Midbrain (tissue), 1 donor: ENCODE data around the gene LETMD1.
"Not testable (repeated sequence)": the region's sequence is repeated elsewhere in the genome, so short reads cannot be mapped to it uniquely, and the experiment has no call there.

Source experiments
- DNase-seq: peaks from one replicate; lab custom pipeline; 2025; lab: John Stamatoyannopoulos, UW

Gene LETMD1

GRCh38 chr12:51047655-51048540 lies at the start of gene LETMD1:
Gene LETMD1 (plus strand): TSS chr12:51048327. CDS start chr12:51048357, 30 bp downstream.
- peak; percentile 99 for DNase-seq

- no peak for DNase-seq
Observed at GRCh38 chr12:50999093-50999492, 49.0 kb upstream of the LETMD1 start.

- no peak for DNase-seq
Observed at GRCh38 chr12:51000245-51000644, 47.9 kb upstream of the LETMD1 start.

GRCh38 chr12:51001799-51002198 lies 46.3 kb upstream of the LETMD1 start:
- no peak for DNase-seq

GRCh38 chr12:51004504-51004903 lies 43.6 kb upstream of the LETMD1 start:
- peak; percentile 15 for DNase-seq

GRCh38 chr12:51005030-51005429 lies 43.1 kb upstream of the LETMD1 start:
- DNase-seq: no peak

GRCh38 chr12:51005671-51006070 lies 42.5 kb upstream of the LETMD1 start:
- DNase-seq: no peak

GRCh38 chr12:51008329-51009055 lies 39.6 kb upstream of the LETMD1 start:
- no peak for DNase-seq

- peak; percentile 89 for DNase-seq
Observed at GRCh38 chr12:51009056-51009440, 39.1 kb upstream of the LETMD1 start.

GRCh38 chr12:51011955-51012354 lies 36.2 kb upstream of the LETMD1 start:
- DNase-seq: no peak

- DNase-seq: no peak
Observed at GRCh38 chr12:51012570-51013236, 35.4 kb upstream of the LETMD1 start.

- DNase-seq: no peak
Observed at GRCh38 chr12:51013441-51013840, 34.7 kb upstream of the LETMD1 start.

- DNase-seq: not testable (repeated sequence)
Observed at GRCh38 chr12:51014467-51014866, 33.7 kb upstream of the LETMD1 start.

GRCh38 chr12:51017452-51017851 lies 30.7 kb upstream of the LETMD1 start:
- DNase-seq: no peak

- DNase-seq: no peak
Observed at GRCh38 chr12:51018956-51019355, 29.2 kb upstream of the LETMD1 start.

GRCh38 chr12:51019927-51020326 lies 28.2 kb upstream of the LETMD1 start:
- DNase-seq: no peak

GRCh38 chr12:51020448-51021182 lies 27.5 kb upstream of the LETMD1 start:
- DNase-seq: peak; percentile 79

- no peak for DNase-seq
Observed at GRCh38 chr12:51021694-51022093, 26.4 kb upstream of the LETMD1 start.

- DNase-seq: no peak
Observed at GRCh38 chr12:51023625-51024382, 24.3 kb upstream of the LETMD1 start.

GRCh38 chr12:51025338-51025835 lies 22.7 kb upstream of the LETMD1 start:
- peak; percentile 61 for DNase-seq
